ENCODE results near the gene TRMT6. TPM values are rescaled to one million over a fixed set of nuclear protein-coding genes. Genes with fewer than 3 reads are reported as not detected.

Gene TRMT6
- total RNA-seq, 1 experiment from 2014 or later, result 16.3 TPM

Other genes starting within 250 kb of the TRMT6 start
- gene SHLD1, start 200.1 kb downstream of the TRMT6 start, total RNA-seq (2014; rRNA removed; shearing (Covaris generic); ENCODE audit: low replicate concordance), result 1.2 and 6.4 TPM in 2 replicates
- not detected in 2 replicates for gene CHGB, start 39.0 kb downstream of the TRMT6 start, total RNA-seq (2014; rRNA removed; shearing (Covaris generic); ENCODE audit: low replicate concordance)
- 11.1 and 15.9 TPM in 2 replicates for gene MCM8, start 119 bp upstream of the TRMT6 start, total RNA-seq (2014; rRNA removed; shearing (Covaris generic); ENCODE audit: low replicate concordance)
- gene CRLS1, start 55.6 kb upstream of the TRMT6 start, total RNA-seq (2014; rRNA removed; shearing (Covaris generic); ENCODE audit: low replicate concordance), result 37.4 and 40.1 TPM in 2 replicates
- gene LRRN4, start 103.5 kb upstream of the TRMT6 start, total RNA-seq (2014; rRNA removed; shearing (Covaris generic); ENCODE audit: low replicate concordance), result not detected in 2 replicates
- gene FERMT1, start 172.5 kb upstream of the TRMT6 start, total RNA-seq (2014; rRNA removed; shearing (Covaris generic); ENCODE audit: low replicate concordance), result 1.5 TPM in 2 replicates

All from MG63 (cell line).